Stimulated activated CD8-positive, alpha-beta memory T cell treated with anti-CD3 and anti-CD28 coated beads, Interleukin-12 subunit alpha, Interleukin-12 subunit beta, amount 100 ng/mL, for 4 hours (primary cell): ENCODE data around the gene OGT.
A peak's percentile ranks its signal among the peaks of the same experiment; 100 is the strongest.

ENCODE experiments used
- DNase-seq: peaks from one replicate; pipeline ENCODE4 v3.0.0-alpha.2; 2020; ENCODE audit warnings: low read depth

OGT gene

DNA sequence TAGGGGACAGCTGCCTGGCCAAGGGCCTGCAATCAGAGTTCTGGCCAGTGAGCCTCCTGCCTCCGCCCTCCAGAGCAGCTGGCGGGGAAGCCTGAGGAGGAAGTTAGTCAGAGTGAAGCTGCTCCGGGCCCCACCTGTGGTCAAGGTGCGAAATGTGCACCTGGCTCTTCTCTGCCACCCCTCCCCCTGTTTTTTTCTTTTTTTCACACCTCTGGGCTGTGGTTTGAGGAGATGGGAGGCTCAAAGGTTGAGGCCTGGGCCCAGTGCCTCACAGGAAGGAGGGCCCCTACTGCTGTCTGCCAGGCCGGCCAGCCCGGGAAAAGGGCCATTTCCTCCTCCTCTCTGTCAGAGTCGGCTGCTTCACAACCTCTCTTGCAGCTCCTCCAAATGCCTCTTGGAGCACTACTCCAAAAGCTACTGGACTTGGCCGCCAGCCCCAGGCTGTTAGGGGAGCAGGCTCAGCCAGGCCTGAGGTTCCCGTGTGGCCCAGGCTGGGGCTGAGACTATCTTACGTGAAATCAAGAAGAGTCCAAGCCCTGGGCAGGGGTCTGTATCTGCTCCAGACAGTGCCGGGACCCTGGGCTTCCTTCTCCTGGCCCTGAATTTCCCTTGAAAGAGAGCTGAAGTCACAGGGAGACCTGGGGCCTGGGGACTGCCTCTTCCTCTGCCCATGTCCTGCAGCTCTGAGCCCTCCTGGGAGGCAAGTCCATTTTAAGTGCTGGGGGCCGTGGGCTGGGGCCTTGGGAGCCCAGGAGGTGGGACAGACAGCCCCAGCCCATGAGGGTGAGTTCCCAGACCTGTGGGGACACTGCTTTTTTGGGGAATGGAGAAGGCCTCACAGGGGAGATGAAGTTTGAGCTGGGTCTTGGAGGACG lies 89.9 kb downstream of the OGT start:
- DNase-seq = peak; percentile 51

- no peak for DNase-seq
Measured at GRCh38 chrX:71623714-71624113, 90.8 kb downstream of the OGT start.

DNA sequence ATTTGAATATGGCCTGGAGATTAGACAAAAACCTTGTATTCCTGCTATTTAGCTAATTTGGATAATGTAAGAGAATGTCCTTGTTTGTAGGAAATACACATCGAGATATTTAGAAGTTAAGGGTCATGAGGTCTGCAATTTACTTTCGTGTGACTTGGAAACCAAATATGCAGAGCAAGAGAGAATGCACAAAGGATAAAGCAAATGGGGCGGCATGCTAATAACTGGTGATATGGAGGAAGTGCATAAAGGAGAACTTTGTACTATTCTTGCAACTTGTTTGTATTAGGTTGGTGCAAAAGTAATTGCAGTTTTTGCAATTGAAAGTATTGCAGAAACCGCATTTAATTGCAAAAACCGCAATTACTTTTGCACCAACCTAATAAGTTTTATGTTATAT lies 92.6 kb downstream of the OGT start:
- DNase-seq = no peak
